Endothelial cell of umbilical vein (primary cell): ENCODE data around the gene CAMSAP1. TPM values are rescaled to one million over a fixed set of nuclear protein-coding genes. Genes with fewer than 3 reads are reported as not detected.

Source experiments
- BruUV-seq: library from RNA; stranded (reverse); fragments of 400-500 nt; replicated peaks from 2 replicates; lab custom pipeline; 2021; lab: Mats Ljungman, UMichigan
- CTCF ChIA-PET: fragments of 300-600, 350-600 bp; sonication (Branson Sonifier 250); formaldehyde crosslinking; loops from one replicate; lab custom pipeline; 2021; ENCODE audit warnings: antibody characterized with exemption, inconsistent platforms; lab: Charles Lee
- POLR2A ChIA-PET: fragments of 300-600, 350-600 bp; sonication (Branson Sonifier 250); formaldehyde crosslinking; loops from one replicate; lab custom pipeline; 2021; ENCODE audit warnings: antibody characterized with exemption, inconsistent platforms; lab: Charles Lee
- DNase-seq: peaks from one replicate; pipeline ENCODE4 v3.0.0-alpha.2; 2011; ENCODE audit warnings: low read depth, low spot score
- FAIRE-seq: peaks from 2 replicates; lab custom pipeline; 2011; peaks lifted over from hg19 to GRCh38; lab: Jason Lieb, UNC
- H2AFZ ChIP-seq: 2 replicates; pipeline ENCODE4 v1.6.0; 2012; ENCODE audit warnings: low read depth, low read length, control low read depth, inconsistent platforms
- H3K27ac ChIP-seq: 2 replicates; pipeline ENCODE4 v1.5.1; 2011; ENCODE audit warnings: low read depth, mild to moderate bottlenecking, control low read depth, low read length, moderate library complexity; ENCODE audit not compliant: insufficient read depth
- H3K27me3 ChIP-seq, 2 experiments: 2 replicates each; pipeline versions ENCODE4 v1.6.0 to v1.6.1; 2011; ENCODE audit warnings: low read length in 2 of 2, mixed read lengths in 1 of 2; ENCODE audit not compliant: control insufficient read depth in 2 of 2, insufficient read depth in 2 of 2
- H3K36me3 ChIP-seq, 2 experiments: 2 replicates in 1 of 2; 3 replicates in 1 of 2; pipeline ENCODE4 v1.5.1; 2011; ENCODE audit warnings: low read length in 2 of 2, mild to moderate bottlenecking in 1 of 2, moderate library complexity in 1 of 2; ENCODE audit not compliant: control insufficient read depth in 2 of 2, insufficient read depth in 2 of 2; ENCODE audit errors: extremely low read depth in 1 of 2
- H3K4me1 ChIP-seq: 3 replicates; pipeline ENCODE4 v1.5.1; 2011; ENCODE audit warnings: mild to moderate bottlenecking, low read length; ENCODE audit not compliant: control insufficient read depth, insufficient read depth; ENCODE audit errors: extremely low read depth
- H3K4me2 ChIP-seq: 2 replicates; pipeline ENCODE4 v1.6.1; 2011; ENCODE audit warnings: low read length, control low read depth, mixed read lengths; ENCODE audit not compliant: insufficient read depth
- H3K4me3 ChIP-seq, 3 experiments: fragments of 200-600 bp in 1 of 3; sonication (generic), shearing (Covaris generic) in 1 of 3; replicated peaks in 1 of 3; 2 replicates each; pipeline ENCODE4 v1.5.1; 2011 to 2016; ENCODE audit warnings: control low read depth in 3 of 3, low read length in 3 of 3, mild to moderate bottlenecking in 2 of 3, inconsistent platforms in 1 of 3, low read depth in 1 of 3, moderate library complexity in 1 of 3; ENCODE audit not compliant: insufficient read depth in 1 of 3
- H3K79me2 ChIP-seq: 2 replicates; pipeline ENCODE4 v1.6.0; 2012; ENCODE audit warnings: low read length, inconsistent platforms; ENCODE audit not compliant: control insufficient read depth, insufficient read depth
- H3K9ac ChIP-seq: replicated peaks from 2 replicates; pipeline ENCODE3; 2011; ENCODE audit warnings: low read length, control low read depth; ENCODE audit not compliant: insufficient read depth; ENCODE audit errors: extremely low read depth
- H3K9me1 ChIP-seq: replicated peaks from 3 replicates; pipeline ENCODE4 v1.6.0; 2011; ENCODE audit warnings: mild to moderate bottlenecking, low read length; ENCODE audit not compliant: control insufficient read depth, insufficient read depth; ENCODE audit errors: extremely low read depth
- H3K9me3 ChIP-seq: replicated peaks from 2 replicates; pipeline ENCODE4 v1.5.1; 2012; ENCODE audit warnings: low read length, inconsistent platforms; ENCODE audit not compliant: control insufficient read depth, insufficient read depth
- H4K20me1 ChIP-seq: replicated peaks from 2 replicates; pipeline ENCODE3; 2011; ENCODE audit warnings: mild to moderate bottlenecking, low read length; ENCODE audit not compliant: control insufficient read depth, insufficient read depth; ENCODE audit errors: extremely low read depth
- EZH2 ChIP-seq: IDR thresholded peaks from 2 replicates; pipeline ENCODE4 v1.6.1; 2012; ENCODE audit warnings: borderline replicate concordance, low read depth, mild to moderate bottlenecking, moderate library complexity, low read length, inconsistent platforms; ENCODE audit not compliant: severe bottlenecking
- FOS ChIP-seq: IDR thresholded peaks from 2 replicates; pipeline ENCODE4 v1.6.1; 2011; ENCODE audit warnings: mild to moderate bottlenecking, low read length, moderate library complexity, borderline replicate concordance; ENCODE audit not compliant: insufficient read depth
- GATA2 ChIP-seq: IDR thresholded peaks from 2 replicates; pipeline ENCODE4 v1.7.0; 2011; ENCODE audit warnings: low read depth, mild to moderate bottlenecking, moderate library complexity, mixed read lengths, low read length; ENCODE audit not compliant: insufficient read length, insufficient read depth
- JUN ChIP-seq: IDR thresholded peaks from 2 replicates; pipeline ENCODE4 v1.6.1; 2011; ENCODE audit warnings: borderline replicate concordance, low read depth; ENCODE audit not compliant: insufficient read length, insufficient read depth
- MYC ChIP-seq: IDR thresholded peaks from one replicate; pipeline ENCODE4 v1.6.1; 2011; ENCODE audit warnings: mild to moderate bottlenecking, low read depth, low read length
- POLR2A ChIP-seq: IDR thresholded peaks from 2 replicates; pipeline ENCODE4 v1.6.1; 2012; ENCODE audit warnings: low read depth, mild to moderate bottlenecking, control low read depth, low read length
- POLR2AphosphoS5 ChIP-seq: IDR thresholded peaks from 2 replicates; pipeline ENCODE4 v1.6.1; 2012; ENCODE audit warnings: low read depth, mild to moderate bottlenecking, control low read depth, low read length, moderate library complexity; ENCODE audit not compliant: insufficient read depth
- dilution Hi-C: fragments of 300-500 bp; cut with MboI; formaldehyde crosslinking; loops from one replicate; pipeline ENCODE4 v1.15.0; 2019; ENCODE audit warnings: low sequenced_read_pairs; ENCODE audit not compliant: extremely low pct_ligation_motif_present
- intact Hi-C: fragments of 100-400 bp; cut with micrococcal nuclease; formaldehyde crosslinking; loops from one replicate; pipeline ENCODE4 v1.10.0; 2022
- polyA plus RNA-seq, 4 experiments: library from polyadenylated mRNA; depleted of rRNA in 3 of 4; stranded (reverse) in 3 of 4; unstranded in 1 of 4; fragments of >200 nt; gene quantifications; 2 replicates each; pipeline versions ENCODE4 v1.2.1 to v1.2.3, GENCODE V29; 2011 to 2012; ENCODE audit warnings: missing spikeins in 1 of 4
- total RNA-seq: library from RNA; stranded (reverse); gene quantifications from 2 replicates; pipeline ENCODE4 v1.2.3, GENCODE V29; 2021
- TF ChIP-seq, protein P1 (sequence below): IDR thresholded peaks from 2 replicates; pipeline ENCODE4 v1.6.1; 2011; ENCODE audit not compliant: insufficient read depth, insufficient read length
- TF ChIP-seq, protein P2 (sequence below), 2 donors: IDR thresholded peaks; 1 replicate in 1 of 2; 2 replicates in 1 of 2; pipeline ENCODE4 v1.5.1; 2011; ENCODE audit warnings: low read length in 2 of 2, mild to moderate bottlenecking in 2 of 2, moderate library complexity in 2 of 2, control low read depth in 1 of 2, inconsistent platforms in 1 of 2, low read depth in 1 of 2; ENCODE audit not compliant: insufficient read depth in 1 of 2; ENCODE audit errors: extremely low read depth in 1 of 2

CAMSAP1 gene
- total and polyA plus RNA-seq, 2 donors (not counting 3 experiments of a cell fraction or from before 2014, with no cell fraction given), result 8.1 to 25.5 TPM

DNA sequence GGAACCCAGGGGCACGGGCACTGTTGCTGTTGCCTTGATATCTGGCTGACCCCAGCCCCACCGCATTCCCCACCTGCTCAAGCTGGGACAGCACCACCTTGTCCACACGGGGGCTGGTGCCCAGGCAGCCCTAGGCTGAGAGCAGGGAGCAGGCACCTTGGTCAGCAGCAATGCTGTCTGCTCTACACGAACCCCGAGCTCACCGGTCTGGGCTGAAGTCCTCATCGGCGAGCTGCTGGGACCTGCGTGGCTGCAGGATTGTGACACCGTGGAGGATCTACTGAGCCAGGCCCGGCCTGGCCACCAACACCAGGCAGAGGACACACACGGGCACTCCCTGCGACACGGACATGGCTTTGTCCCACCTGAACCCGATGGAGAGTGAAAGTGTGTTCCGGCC lies 127.3 kb downstream of the CAMSAP1 start:
- POLR2A ChIA-PET, result no interaction called here
- Histone ChIP-seq H3K9me1 (no peaks in the 10 kb centered on the region), H3K4me3 (no peak overlapping the region), H3K9ac (no peak overlapping the region), H3K27me3 (no peaks in the 10 kb centered on the region), H3K4me1 (no peaks in the 10 kb centered on the region), H3K9me3 (no peaks in the 10 kb centered on the region), H2AFZ (no peak overlapping the region), H4K20me1 (no peaks in the 10 kb centered on the region), H3K79me2 (no peaks in the 10 kb centered on the region), H3K27ac (no peak overlapping the region), H3K36me3 (no peaks in the 10 kb centered on the region), H3K4me2 (no peak overlapping the region)
- FAIRE-seq (no peak), DNase-seq (no peak)
- dilution Hi-C loops, result no loop called here
- CTCF ChIA-PET, result no interaction called here
- TF ChIP-seq FOS (no peak), POLR2A (no peak), JUN (no peak), EZH2 (no peak), GATA2 (no peak), POLR2AphosphoS5 (no peak), MYC (no peak)
- TF ChIP-seq, protein P1, sequence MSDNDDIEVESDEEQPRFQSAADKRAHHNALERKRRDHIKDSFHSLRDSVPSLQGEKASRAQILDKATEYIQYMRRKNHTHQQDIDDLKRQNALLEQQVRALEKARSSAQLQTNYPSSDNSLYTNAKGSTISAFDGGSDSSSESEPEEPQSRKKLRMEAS, result no peak
- TF ChIP-seq, protein P2, sequence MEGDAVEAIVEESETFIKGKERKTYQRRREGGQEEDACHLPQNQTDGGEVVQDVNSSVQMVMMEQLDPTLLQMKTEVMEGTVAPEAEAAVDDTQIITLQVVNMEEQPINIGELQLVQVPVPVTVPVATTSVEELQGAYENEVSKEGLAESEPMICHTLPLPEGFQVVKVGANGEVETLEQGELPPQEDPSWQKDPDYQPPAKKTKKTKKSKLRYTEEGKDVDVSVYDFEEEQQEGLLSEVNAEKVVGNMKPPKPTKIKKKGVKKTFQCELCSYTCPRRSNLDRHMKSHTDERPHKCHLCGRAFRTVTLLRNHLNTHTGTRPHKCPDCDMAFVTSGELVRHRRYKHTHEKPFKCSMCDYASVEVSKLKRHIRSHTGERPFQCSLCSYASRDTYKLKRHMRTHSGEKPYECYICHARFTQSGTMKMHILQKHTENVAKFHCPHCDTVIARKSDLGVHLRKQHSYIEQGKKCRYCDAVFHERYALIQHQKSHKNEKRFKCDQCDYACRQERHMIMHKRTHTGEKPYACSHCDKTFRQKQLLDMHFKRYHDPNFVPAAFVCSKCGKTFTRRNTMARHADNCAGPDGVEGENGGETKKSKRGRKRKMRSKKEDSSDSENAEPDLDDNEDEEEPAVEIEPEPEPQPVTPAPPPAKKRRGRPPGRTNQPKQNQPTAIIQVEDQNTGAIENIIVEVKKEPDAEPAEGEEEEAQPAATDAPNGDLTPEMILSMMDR (IDR thresholded peaks at IDR 0.05; ENCODE audit: extremely low read depth in 1 of 2, insufficient read depth in 1 of 2, low read depth in 1 of 2, low read length in 2 of 2), result no peak
- no TSS peak for BruUV-seq
- intact Hi-C loops, result no loop called here
